VCaP (cell line): ENCODE data around the gene FGF1.
A peak's percentile ranks its signal among the peaks of the same experiment; 100 is the strongest.

Experiments used
- H3K27ac ChIP-seq: fragments of 450-650 bp; 2 replicates; pipeline ENCODE4 v1.5.1; 2017
- TF ChIP-seq, protein P1 (sequence below): fragments of 450-650 bp; conservative IDR thresholded peaks from 2 replicates; pipeline ENCODE4 v1.5.1; 2017; ENCODE audit warnings: mild to moderate bottlenecking, moderate library complexity

FGF1 gene

GRCh38 chr5:142571371-142571770 is 114.5 kb downstream of the FGF1 start:
- TF ChIP-seq, protein P1, sequence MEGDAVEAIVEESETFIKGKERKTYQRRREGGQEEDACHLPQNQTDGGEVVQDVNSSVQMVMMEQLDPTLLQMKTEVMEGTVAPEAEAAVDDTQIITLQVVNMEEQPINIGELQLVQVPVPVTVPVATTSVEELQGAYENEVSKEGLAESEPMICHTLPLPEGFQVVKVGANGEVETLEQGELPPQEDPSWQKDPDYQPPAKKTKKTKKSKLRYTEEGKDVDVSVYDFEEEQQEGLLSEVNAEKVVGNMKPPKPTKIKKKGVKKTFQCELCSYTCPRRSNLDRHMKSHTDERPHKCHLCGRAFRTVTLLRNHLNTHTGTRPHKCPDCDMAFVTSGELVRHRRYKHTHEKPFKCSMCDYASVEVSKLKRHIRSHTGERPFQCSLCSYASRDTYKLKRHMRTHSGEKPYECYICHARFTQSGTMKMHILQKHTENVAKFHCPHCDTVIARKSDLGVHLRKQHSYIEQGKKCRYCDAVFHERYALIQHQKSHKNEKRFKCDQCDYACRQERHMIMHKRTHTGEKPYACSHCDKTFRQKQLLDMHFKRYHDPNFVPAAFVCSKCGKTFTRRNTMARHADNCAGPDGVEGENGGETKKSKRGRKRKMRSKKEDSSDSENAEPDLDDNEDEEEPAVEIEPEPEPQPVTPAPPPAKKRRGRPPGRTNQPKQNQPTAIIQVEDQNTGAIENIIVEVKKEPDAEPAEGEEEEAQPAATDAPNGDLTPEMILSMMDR: no peak
- peak overlapping the region; percentile 31; the same call in 1 of the 2 replicates for H3K27ac ChIP-seq

DNA sequence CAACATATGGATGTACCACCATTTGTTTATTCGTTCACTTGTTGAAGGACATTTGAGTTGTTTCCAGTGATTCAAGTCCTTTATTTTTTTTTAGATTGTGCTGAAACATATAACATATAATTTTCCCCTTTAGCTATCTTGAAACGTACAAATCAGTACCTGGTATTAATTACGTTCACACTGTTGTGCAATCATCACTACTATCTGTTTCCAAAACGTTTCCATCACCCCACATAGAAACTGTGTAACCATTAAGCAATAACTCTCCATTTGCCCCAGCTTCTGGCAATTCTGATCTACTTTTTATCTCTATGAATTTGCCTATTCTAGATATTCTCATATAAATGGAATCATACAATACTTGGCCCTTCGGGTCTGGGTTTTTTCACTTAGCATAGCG is 116.0 kb downstream of the FGF1 start:
- TF ChIP-seq, protein P1: no peak
- no peak overlapping the region for H3K27ac ChIP-seq

DNA sequence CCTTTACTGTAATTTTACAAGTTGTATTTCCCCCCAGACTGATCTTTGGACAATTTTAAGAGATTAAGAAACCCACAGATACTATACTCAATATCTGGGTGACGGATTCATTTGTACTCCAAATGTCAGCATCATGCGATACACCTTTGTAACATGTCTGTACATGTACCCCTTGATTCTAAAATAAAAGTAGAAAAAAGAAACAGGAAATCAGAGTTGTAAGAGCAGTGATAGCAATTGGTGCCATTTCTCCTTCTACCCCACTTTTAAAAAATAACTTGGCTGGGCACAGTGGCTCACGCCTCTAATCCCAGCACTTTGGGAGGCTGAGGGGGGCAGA is 116.9 kb downstream of the FGF1 start:
- H3K27ac ChIP-seq: no peak overlapping the region
- TF ChIP-seq, protein P1: no peak

GRCh38 chr5:142568283-142568995 is 117.5 kb downstream of the FGF1 start:
- no peak overlapping the region for H3K27ac ChIP-seq
- TF ChIP-seq, protein P1: no peak

- TF ChIP-seq, protein P1: no peak
- H3K27ac ChIP-seq: no peak overlapping the region
Observed at GRCh38 chr5:142561486-142562097, 124.3 kb downstream of the FGF1 start.

DNA sequence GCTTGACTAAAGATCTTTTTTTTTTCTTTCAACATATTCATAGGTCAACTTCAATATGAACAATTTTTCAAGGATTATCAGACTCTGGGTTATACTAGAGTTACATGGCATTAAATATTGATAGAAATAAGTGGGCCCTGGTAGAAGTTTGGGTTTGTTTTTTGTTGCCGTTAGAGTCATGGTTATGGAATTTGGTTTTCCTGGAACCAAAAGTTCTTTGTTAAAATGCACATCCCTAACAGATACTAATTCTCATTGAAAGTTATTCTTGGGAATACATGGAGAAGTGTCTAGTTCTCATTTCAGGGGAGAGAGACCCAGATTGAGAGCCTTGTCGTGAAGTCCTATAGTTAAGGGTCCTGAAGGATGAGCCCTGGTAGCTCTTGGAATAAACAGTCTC is 124.9 kb downstream of the FGF1 start:
- TF ChIP-seq, protein P1: no peak
- no peak overlapping the region for H3K27ac ChIP-seq

DNA sequence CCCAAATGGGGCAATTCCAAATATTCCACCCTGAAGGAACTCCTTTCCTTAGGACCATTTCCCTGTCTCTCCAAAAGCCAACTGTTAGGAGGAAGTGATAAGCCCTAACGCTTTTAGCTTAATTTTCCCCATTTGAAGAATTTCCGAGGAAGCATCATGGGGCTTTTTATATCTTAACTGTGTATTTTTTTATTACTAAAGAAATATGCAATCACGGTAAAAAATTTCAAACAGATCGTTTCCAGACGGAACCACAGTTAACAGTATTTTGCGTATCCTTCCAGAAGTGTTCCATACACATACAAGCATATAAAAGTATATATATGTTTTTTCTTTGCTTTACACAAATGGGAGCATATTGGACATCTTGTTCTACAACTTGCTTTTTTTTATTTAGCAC is 133.8 kb downstream of the FGF1 start:
- H3K27ac ChIP-seq: peak overlapping the region; percentile 86
- TF ChIP-seq, protein P1: no peak
